ENCODE measurements around the gene OTULINL. TPM values are rescaled to one million over a fixed set of nuclear protein-coding genes. Genes with fewer than 3 reads are reported as not detected.

OTULINL gene
- total and polyA plus RNA-seq, 2 of the 8 experiments (the other 6 are each of a cell fraction or from before 2014, with no cell fraction given): 3.1 to 8.3 TPM

GRCh38 chr5:14607104-14607503 is 25.5 kb downstream of the OTULINL start:
- H3K27ac ChIP-seq (ENCODE audit: low read depth, low read length): no peak overlapping the region
- H3K23ac ChIP-seq (ENCODE audit: insufficient read length): no peak overlapping the region
- H2BK12ac ChIP-seq (ENCODE audit: low read depth, low read length): no peak overlapping the region
- FAIRE-seq (no peak), DNase-seq (ENCODE audit: low read depth in 1 of 2, low spot score in 2 of 2) (no peak)
- H3K18ac ChIP-seq (ENCODE audit: extremely low read depth, low read length): no peak overlapping the region
- H3K4me1 ChIP-seq (replicated peaks in 1 of 4; ENCODE audit: control insufficient read depth in 3 of 4, insufficient read depth in 4 of 4, low read length in 3 of 4): no peaks in the 10 kb centered on the region
- no peaks in the 10 kb centered on the region for H3K9me3 ChIP-seq (ENCODE audit: insufficient read depth in 2 of 2, low read depth in 1 of 2, low read length in 1 of 2)
- no peaks in the 10 kb centered on the region for H3K27me3 ChIP-seq (replicated peaks in 1 of 4; ENCODE audit: control insufficient read depth in 3 of 4, extremely low read depth in 1 of 4, insufficient read depth in 3 of 4, low read length in 3 of 4)
- H4K8ac ChIP-seq (ENCODE audit: extremely low read depth, insufficient read depth, low read length): no peak overlapping the region
- H2BK5ac ChIP-seq (ENCODE audit: low read depth, low read length): no peak overlapping the region
- H3K79me2 ChIP-seq (ENCODE audit: control insufficient read depth in 1 of 2, insufficient read depth in 2 of 2, low read length in 2 of 2): no peaks in the 10 kb centered on the region
- no peak overlapping the region for H3K4ac ChIP-seq (replicated peaks; ENCODE audit: insufficient read length, low read depth, low read length)
- H3K79me1 ChIP-seq (ENCODE audit: low read depth, low read length): no peaks in the 10 kb centered on the region
- no peak overlapping the region for H3K9ac ChIP-seq (replicated peaks in 1 of 4; ENCODE audit: extremely low read depth in 1 of 4, low read depth in 3 of 4, low read length in 3 of 4)
- no peak overlapping the region for H3K14ac ChIP-seq (ENCODE audit: insufficient read length)
- ChIA-PET POLR2A (ENCODE audit: partially characterized antibody) (interaction anchor here (1.3 kb wide), 1 partner anchor 25 kb away, joined by 3 read pairs; no protein-coding TSS in a partner anchor), CTCF (ENCODE audit: partially characterized antibody) (interaction anchor here (0.6 to 1.2 kb wide), 4 partner anchors 41 to 220 kb away, joined by 3 to 5 read pairs (median 3); no protein-coding TSS in a partner anchor)
- no peak overlapping the region for H2BK15ac ChIP-seq (ENCODE audit: low read length)
- no peak overlapping the region for H3K4me3 ChIP-seq (ENCODE audit: extremely low read depth in 1 of 4, insufficient read depth in 2 of 4, low read depth in 3 of 4, low read length in 4 of 4)
- TF ChIP-seq TAF7 (optimal IDR thresholded peaks at IDR 0.05; ENCODE audit: borderline replicate concordance, low read depth, low read length): no peak
- TF ChIP-seq RBBP5 (IDR thresholded peaks at IDR 0.05; ENCODE audit: borderline replicate concordance, low read depth, low read length): no peak
- TF ChIP-seq CHD2 (IDR thresholded peaks at IDR 0.05; ENCODE audit: low read length): no peak
- no peak for TF ChIP-seq TBP (IDR thresholded peaks at IDR 0.05; ENCODE audit: low read depth, low read length)
- no peak for TF ChIP-seq SIX5 (IDR thresholded peaks at IDR 0.05; ENCODE audit: low read depth, low read length)
- TF ChIP-seq RFX5 (IDR thresholded peaks at IDR 0.05; ENCODE audit: borderline replicate concordance, low read depth, low read length): no peak
- TF ChIP-seq CBX5 (IDR thresholded peaks at IDR 0.05; ENCODE audit: low read depth, low read length): no peak
- TF ChIP-seq SP2 (IDR thresholded peaks at IDR 0.05; ENCODE audit: low read length): no peak
- no peak for TF ChIP-seq EGR1 (IDR thresholded peaks at IDR 0.05; ENCODE audit: borderline replicate concordance, low read depth, low read length)
- TF ChIP-seq CBX8 (IDR thresholded peaks at IDR 0.05; ENCODE audit: borderline replicate concordance, low read depth, low read length): no peak
- no peak for TF ChIP-seq MAFK (IDR thresholded peaks at IDR 0.05; ENCODE audit: low read depth, low read length)
- no peak overlapping the region for H3K4me2 ChIP-seq (ENCODE audit: insufficient read depth in 1 of 2, low read depth in 2 of 2, low read length in 2 of 2)
- no peak overlapping the region for H4K5ac ChIP-seq (ENCODE audit: insufficient read length, low read depth, low read length)
- no peak overlapping the region for H2AFZ ChIP-seq (ENCODE audit: low read length)
- 94% methylated on average over 8 of the region's 8 CpGs; no CpG with 5 or more reads in 1 of the 2 experiments for WGBS, 2 experiments (ENCODE audit: extremely low coverage in 1 of 2, insufficient coverage in 1 of 2, insufficient read length in 1 of 2, insufficient replicate concordance in 2 of 2, low coverage in 1 of 2, low lambda C conversion rate in 2 of 2, missing lambda C conversion rate in 1 of 2)
- H4K20me1 ChIP-seq (replicated peaks in 1 of 2; ENCODE audit: control insufficient read depth in 1 of 2, insufficient read depth in 2 of 2, low read length in 2 of 2): no peaks in the 10 kb centered on the region
- H2BK20ac ChIP-seq (ENCODE audit: low read length): no peak overlapping the region
- no peak overlapping the region for H2AK5ac ChIP-seq (ENCODE audit: low read depth, low read length)
- H3K36me3 ChIP-seq (ENCODE audit: control insufficient read depth in 2 of 4, insufficient read depth in 4 of 4, low read length in 3 of 4): no peaks in the 10 kb centered on the region
- H4K91ac ChIP-seq (replicated peaks; ENCODE audit: insufficient read length, low read length): no peak overlapping the region
- H3K56ac ChIP-seq (replicated peaks; ENCODE audit: insufficient read length, low read depth, low read length): no peak overlapping the region
- no peaks in the 10 kb centered on the region for H3K23me2 ChIP-seq (ENCODE audit: low read depth, low read length)
- no peak overlapping the region for H2BK120ac ChIP-seq (replicated peaks; ENCODE audit: low read depth, low read length)

All from H1 (cell line).